Adrenal gland (tissue), 19 donors: ENCODE data around the gene CTNNBIP1. TPM values are rescaled to one million over a fixed set of nuclear protein-coding genes. Genes with fewer than 3 reads are reported as not detected.

Source experiments
- DNase-seq, 7 donors: peaks; one replicate each; pipeline ENCODE4 v3.0.0-alpha.2; 2019 to 2020
- H3K27ac ChIP-seq, 5 donors: fragments of 200-600 bp; sonication (generic) in 4 of 5; 1 replicate in 3 of 5; 2 replicates in 2 of 5; pipeline versions ENCODE4 v1.5.1 to v1.8.0; 2016 to 2020; ENCODE audit warnings: mild to moderate bottlenecking in 1 of 5
- H3K27me3 ChIP-seq: fragments of 200-600 bp; 2 replicates; pipeline ENCODE4 v1.8.0; 2021
- H3K36me3 ChIP-seq, 2 donors: fragments of 200-600 bp; replicated peaks in 1 of 2; 1 replicate in 1 of 2; 2 replicates in 1 of 2; pipeline versions ENCODE4 v1.5.1 to v1.8.0; 2018 to 2022
- H3K4me1 ChIP-seq, 2 donors: fragments of 200-600 bp; replicated peaks in 1 of 2; 1 replicate in 1 of 2; 2 replicates in 1 of 2; pipeline versions ENCODE4 v1.5.1 to v1.8.0; 2018 to 2021
- H3K4me3 ChIP-seq, 4 donors: fragments of 200-600 bp; sonication (generic) in 3 of 4; one replicate each; pipeline ENCODE4 v1.5.1; 2016 to 2018
- H3K9me3 ChIP-seq, 3 donors: fragments of 200-600 bp; sonication (generic) in 1 of 3; replicated peaks in 1 of 3; 1 replicate in 2 of 3; 2 replicates in 1 of 3; pipeline versions ENCODE4 v1.5.1 to v1.8.0; 2016 to 2021
- CTCF ChIP-seq, 6 experiments: fragments of 450-650 bp in 4 of 6; fragments of 200-600 bp in 2 of 6; sonication (generic) in 1 of 6; IDR thresholded peaks; 1 replicate in 5 of 6; 2 replicates in 1 of 6; pipeline versions ENCODE4 v1.5.1 to v1.8.0; 2016 to 2021; ENCODE audit warnings: antibody characterized with exemption in 6 of 6, mild to moderate bottlenecking in 2 of 6, moderate library complexity in 1 of 6
- POLR2A ChIP-seq, 2 donors: fragments of 450-650 bp; IDR thresholded peaks; one replicate each; pipeline ENCODE4 v1.6.1; 2017; ENCODE audit warnings: antibody characterized with exemption in 2 of 2, mild to moderate bottlenecking in 2 of 2, moderate library complexity in 1 of 2
- WGBS, 4 donors: extraction: QIAGEN DNeasy Blood & Tissue Kit in 2 of 4; methylation state at CpG; one replicate each; pipeline versions ENCODE4 v1.1.5 to v1.1.7; 2013 to 2017; 5-methylcytosine and 5-hydroxymethylcytosine counted together
- intact Hi-C, 2 donors: fragments of 100-400 bp; cut with DNase I; formaldehyde crosslinking; loops; one replicate each; pipeline versions ENCODE4 v1.14.1 to v1.15.0; 2022 to 2023
- long read RNA-seq, 10 donors: library from polyadenylated mRNA in 3 of 10; unstranded in 2 of 10; stranded (forward) in 1 of 10; transcript quantifications; one replicate each; pipeline ENCODE4 v2.0.0 and lab custom pipeline, GENCODE V29; 2021 to 2026
- polyA plus RNA-seq, 3 donors: library from polyadenylated mRNA; stranded (reverse); fragments of 200-250 nt in 2 of 3; fragments of 350-450 nt in 1 of 3; fragmentation: Illumina TruSeq in 1 of 3; extraction: RNeasy Lipid Tissue Mini Kit (QIAGEN cat#74804) in 1 of 3; gene quantifications; one replicate each; pipeline ENCODE4 v1.2.3, GENCODE V29; 2013 to 2014
- total RNA-seq, 9 donors: library from RNA; depleted of rRNA in 4 of 9; stranded (reverse); fragments of >200 nt in 4 of 9; fragments of 120-200 nt in 1 of 9; fragmentation: NEBNext Ultra II Directional in 1 of 9; extraction: Animal tissue kit (Norgen Biotek cat#: 25700) in 1 of 9; gene quantifications; one replicate each; pipeline versions ENCODE4 v1.1.0 to v1.2.4, GENCODE V29; 2013 to 2023
- donor health status: healthy with polysubstance abuse.
- donor health status: Bipolar disorder and iron deficiency.
- donor health status: DM: yes; HTN: yes; CAD: no.
- donor health status: DM: no; HTN: no; CAD: no.
- donor health status: DM: no; HTN: no; CAD: no.
- donor health status: DM: yes; HTN: yes; CAD: no.

Gene CTNNBIP1
- 10 to 100 TPM; 12.5 to 26.9 (median 19.7) TPM for total RNA-seq
- polyA plus RNA-seq = 10 to 100 TPM in 1 of 3 donors, 1 to 10 TPM in 2; 6.8 to 12.0 (median 8.0) TPM
- long read RNA-seq, donor 1, transcript CTNNBIP1-204 (5 exons, 1,206 nt) = major isoform, 10 of 10 reads
- long read RNA-seq, donor 1, partial matches to known transcripts = 0 of 10 reads
- long read RNA-seq, donor 1, other reads (novel, unspliced or antisense) = 0 of 10 reads
- long read RNA-seq, donor 2, partial matches to known transcripts = 0 of 4 reads
- long read RNA-seq, donor 2, other reads (novel, unspliced or antisense) = 0 of 4 reads
- long read RNA-seq, donor 3, transcript CTNNBIP1-204 (5 exons, 1,206 nt) = major isoform, 5 of 5 reads
- long read RNA-seq, donor 3, partial matches to known transcripts = 0 of 5 reads
- long read RNA-seq, donor 3, other reads (novel, unspliced or antisense) = 0 of 5 reads
- long read RNA-seq, donor 4, partial matches to known transcripts = 0 of 5 reads
- long read RNA-seq, donor 4, other reads (novel, unspliced or antisense) = 5 of 5 reads
- long read RNA-seq, donor 5, transcript CTNNBIP1-204 (5 exons, 1,206 nt) = major isoform, 38 of 47 reads
- long read RNA-seq, donor 5, partial matches to known transcripts = 1 of 47 reads
- long read RNA-seq, donor 5, other reads (novel, unspliced or antisense) = 5 of 47 reads
- long read RNA-seq, donor 6 = 0 reads
- long read RNA-seq, donor 7, partial matches to known transcripts = 0 of 3 reads
- long read RNA-seq, donor 7, other reads (novel, unspliced or antisense) = 0 of 3 reads
- long read RNA-seq, donor 8, transcript CTNNBIP1-204 (5 exons, 1,206 nt) = major isoform, 10 of 10 reads
- long read RNA-seq, donor 8, partial matches to known transcripts = 0 of 10 reads
- long read RNA-seq, donor 8, other reads (novel, unspliced or antisense) = 0 of 10 reads
- long read RNA-seq, donor 9, transcript CTNNBIP1-204 (5 exons, 1,206 nt) = major isoform, 6 of 6 reads
- long read RNA-seq, donor 9, partial matches to known transcripts = 0 of 6 reads
- long read RNA-seq, donor 9, other reads (novel, unspliced or antisense) = 0 of 6 reads
- long read RNA-seq, donor 10, transcript CTNNBIP1-204 (5 exons, 1,206 nt) = major isoform, 6 of 6 reads
- long read RNA-seq, donor 10, partial matches to known transcripts = 0 of 6 reads
- long read RNA-seq, donor 10, other reads (novel, unspliced or antisense) = 0 of 6 reads

GRCh38 chr1:9910076-9910422 lies at the start of gene CTNNBIP1:
Gene CTNNBIP1 (minus strand): TSS chr1:9910269. CDS start chr1:9872064, 38,205 bp downstream.
- H3K27me3 ChIP-seq = no peaks in the 10 kb centered on the region
- DNase-seq = no peak
- no peaks in the 10 kb centered on the region for H3K36me3 ChIP-seq
- peak within 1 kb of the TSS; percentile 83 to 95 (median 91) for H3K27ac ChIP-seq
- H3K4me1 ChIP-seq = peaks cover 9 to 17% of the 10 kb centered on the region in 2 donors
- TF ChIP-seq POLR2A (IDR thresholded peaks at IDR 0.05) (peak in 1 of 2 donors; percentile 67), CTCF (IDR thresholded peaks at IDR 0.05) (peak in 1 of 6 experiments; percentile 20)
- intact Hi-C loops = no loop called here
- 0 to 1% (median 0%) methylated on average over 2 to 52 of the region's 55 CpGs for WGBS, 4 donors
- H3K9me3 ChIP-seq = no peaks in the 10 kb centered on the region
- peak within 1 kb of the TSS; percentile 52 to 72 (median 60) for H3K4me3 ChIP-seq

- H3K27ac ChIP-seq = no peak overlapping the region
- DNase-seq = no peak
- no peaks in the 10 kb centered on the region for H3K36me3 ChIP-seq
- peaks cover 0 to 7% of the 10 kb centered on the region in 2 donors for H3K4me1 ChIP-seq
- TF ChIP-seq POLR2A (IDR thresholded peaks at IDR 0.05) (no peak), CTCF (IDR thresholded peaks at IDR 0.05) (no peak)
- H3K27me3 ChIP-seq = no peaks in the 10 kb centered on the region
- intact Hi-C loops = no loop called here
- no peaks in the 10 kb centered on the region for H3K9me3 ChIP-seq
- H3K4me3 ChIP-seq = no peak overlapping the region
- WGBS, 4 donors = 88 to 94% (median 91%) methylated on average over 8 of the region's 8 CpGs
Observed at GRCh38 chr1:9957726-9958125, 47.7 kb upstream of the CTNNBIP1 start.

- intact Hi-C loops = loop anchor here (10.0 kb wide), 1 partner anchor 72 kb away; no protein-coding TSS in a partner anchor
- H3K4me1 ChIP-seq = peaks cover 10 to 30% of the 10 kb centered on the region in 2 donors
- no peak overlapping the region for H3K4me3 ChIP-seq
- DNase-seq = no peak
- no peak overlapping the region for H3K27ac ChIP-seq
- H3K27me3 ChIP-seq = no peaks in the 10 kb centered on the region
- 95 to 100% (median 99%) methylated on average over 2 of the region's 2 CpGs for WGBS, 4 donors
- TF ChIP-seq POLR2A (IDR thresholded peaks at IDR 0.05) (no peak), CTCF (IDR thresholded peaks at IDR 0.05) (no peak)
- H3K9me3 ChIP-seq = no peaks in the 10 kb centered on the region
- peaks cover 0 to 7% of the 10 kb centered on the region in 2 donors for H3K36me3 ChIP-seq
Observed at GRCh38 chr1:9946315-9946714, 36.2 kb upstream of the CTNNBIP1 start.
